OCI-LY3 (cell line): ENCODE measurements around the gene SHC1.

Experiments
- H2AFZ ChIP-seq: fragments of 200-600, 300-600 bp; shearing (Covaris generic); 2 replicates; pipeline ENCODE4 v1.6.0; 2014; ENCODE audit warnings: antibody characterized with exemption, low read depth, low read length
- H3K27ac ChIP-seq: fragments of 200-600, 300-600 bp; sonication (generic); 2 replicates; pipeline ENCODE4 v1.5.1; 2014; ENCODE audit warnings: mild to moderate bottlenecking, low read length, moderate library complexity, mixed read lengths
- H3K27me3 ChIP-seq: fragments of 200-600, 300-600 bp; sonication (generic); 2 replicates; pipeline ENCODE4 v1.6.1; 2014; ENCODE audit warnings: low read depth, low read length, mixed read lengths
- H3K36me3 ChIP-seq: fragments of 200-600, 300-600 bp; sonication (generic); replicated peaks from 2 replicates; pipeline ENCODE3; 2014; ENCODE audit warnings: low read depth, low read length, mixed read lengths
- H3K4me1 ChIP-seq: fragments of 300-600, 200-600 bp; sonication (generic); 2 replicates; pipeline ENCODE4 v1.6.1; 2014; ENCODE audit warnings: low read length, mixed read lengths
- H3K4me2 ChIP-seq: fragments of 200-600, 300-600 bp; sonication (generic); 2 replicates; pipeline ENCODE4 v1.6.1; 2014; ENCODE audit warnings: low read length, mixed read lengths
- H3K4me3 ChIP-seq: fragments of 300-600, 200-600 bp; sonication (generic); 2 replicates; pipeline ENCODE4 v1.5.1; 2014; ENCODE audit warnings: antibody characterized with exemption, mild to moderate bottlenecking, low read length, moderate library complexity
- H3K79me2 ChIP-seq: fragments of 300-600, 200-600 bp; shearing (Covaris generic); 2 replicates; pipeline ENCODE4 v1.6.1; 2014; ENCODE audit warnings: mild to moderate bottlenecking, low read length, mixed read lengths
- H3K9ac ChIP-seq: fragments of 300-600, 200-600 bp; shearing (Covaris generic); 2 replicates; pipeline ENCODE4 v1.6.0; 2014; ENCODE audit warnings: mild to moderate bottlenecking, low read length, moderate library complexity
- H3K9me3 ChIP-seq: fragments of 200-600, 300-600 bp; shearing (Covaris generic); 2 replicates; pipeline ENCODE4 v1.6.1; 2014; ENCODE audit warnings: low read length, mixed read lengths; ENCODE audit not compliant: insufficient read depth
- H4K20me1 ChIP-seq: fragments of 200-600, 300-600 bp; sonication (generic); 2 replicates; pipeline ENCODE4 v1.6.1; 2016; ENCODE audit warnings: low read length, mixed read lengths; ENCODE audit not compliant: insufficient read depth
- CTCF ChIP-seq: fragments of 200-600, 300-600 bp; sonication (generic); IDR thresholded peaks from 2 replicates; pipeline ENCODE4 v1.5.1; 2014; ENCODE audit warnings: antibody characterized with exemption, low read length, low read depth
- EZH2phosphoT487 ChIP-seq: fragments of 200-600 bp; shearing (Covaris generic); IDR thresholded peaks from 2 replicates; pipeline ENCODE4 v1.6.1; 2018; ENCODE audit warnings: antibody characterized with exemption, mixed run types, low read depth

The SHC1 gene

GRCh38 chr1:154956544-154956941, 14.0 kb downstream of the SHC1 start:
- Histone ChIP-seq H3K79me2 (peaks cover 18% of the 10 kb centered on the region), H3K9ac (peak overlapping the region; percentile 60), H3K27me3 (no peaks in the 10 kb centered on the region), H4K20me1 (peaks cover 7% of the 10 kb centered on the region; the same call in 1 of the 2 replicates), H3K27ac (no peak overlapping the region), H3K4me1 (peaks cover 31% of the 10 kb centered on the region), H3K4me2 (peak overlapping the region; percentile 82), H3K36me3 (peaks cover 11% of the 10 kb centered on the region), H2AFZ (no peak overlapping the region), H3K9me3 (no peaks in the 10 kb centered on the region), H3K4me3 (peak overlapping the region; percentile 79)
- no peak for TF ChIP-seq CTCF
- no peak for TF ChIP-seq EZH2phosphoT487

GRCh38 chr1:154955718-154956543, 14.6 kb downstream of the SHC1 start, which contains the start of gene PBXIP1:
Gene PBXIP1 (minus strand): TSS chr1:154956099. CDS start chr1:154953721, 2,378 bp downstream.
- H3K9me3 ChIP-seq, result no peaks in the 10 kb centered on the region
- peaks cover 11% of the 10 kb centered on the region for H3K36me3 ChIP-seq
- H3K27me3 ChIP-seq, result no peaks in the 10 kb centered on the region
- H4K20me1 ChIP-seq, result peaks cover 5% of the 10 kb centered on the region; the same call in 1 of the 2 replicates
- peak within 1 kb of the TSS; percentile 58 for H2AFZ ChIP-seq
- H3K27ac ChIP-seq, result peak within 1 kb of the TSS; percentile 25
- H3K9ac ChIP-seq, result peak within 1 kb of the TSS; percentile 60
- peak within 1 kb of the TSS; percentile 82 for H3K4me2 ChIP-seq
- TF ChIP-seq EZH2phosphoT487 (no peak), CTCF (peak; percentile 55)
- peaks cover 31% of the 10 kb centered on the region for H3K4me1 ChIP-seq
- peak within 1 kb of the TSS; percentile 79 for H3K4me3 ChIP-seq
- H3K79me2 ChIP-seq, result peaks cover 13% of the 10 kb centered on the region

- H4K20me1 ChIP-seq, result no peaks in the 10 kb centered on the region
- peak overlapping the region; percentile 25; the same call in 1 of the 2 replicates for H3K27ac ChIP-seq
- H3K9ac ChIP-seq, result peak overlapping the region; percentile 60
- H3K4me3 ChIP-seq, result peak overlapping the region; percentile 79
- no peaks in the 10 kb centered on the region for H3K27me3 ChIP-seq
- H3K9me3 ChIP-seq, result no peaks in the 10 kb centered on the region
- H2AFZ ChIP-seq, result peak overlapping the region; percentile 58; the same call in 1 of the 2 replicates
- no peak for TF ChIP-seq EZH2phosphoT487
- no peak for TF ChIP-seq CTCF
- H3K36me3 ChIP-seq, result peaks cover 11% of the 10 kb centered on the region
- peaks cover 26% of the 10 kb centered on the region for H3K4me1 ChIP-seq
- peaks cover 6% of the 10 kb centered on the region; the same call in 1 of the 2 replicates for H3K79me2 ChIP-seq
- H3K4me2 ChIP-seq, result peak overlapping the region; percentile 82
Measured at GRCh38 chr1:154955039-154955717, 15.4 kb downstream of the SHC1 start.

GRCh38 chr1:154954541-154954940, 16.0 kb downstream of the SHC1 start:
- Histone ChIP-seq H3K27ac (no peak overlapping the region), H3K9me3 (no peaks in the 10 kb centered on the region), H3K4me2 (no peak overlapping the region), H3K27me3 (no peaks in the 10 kb centered on the region), H2AFZ (no peak overlapping the region), H3K9ac (no peak overlapping the region), H3K79me2 (peaks cover 4% of the 10 kb centered on the region; the same call in 1 of the 2 replicates), H3K4me1 (peaks cover 26% of the 10 kb centered on the region), H3K36me3 (peaks cover 10% of the 10 kb centered on the region), H3K4me3 (no peak overlapping the region), H4K20me1 (no peaks in the 10 kb centered on the region)
- TF ChIP-seq EZH2phosphoT487, result no peak
- no peak for TF ChIP-seq CTCF
